Natural killer cell treated with Interleukin-12 subunit alpha and Interleukin-12 subunit beta and Interleukin-15 and Interleukin-18, amount 100 ng/mL, for 72 hours (primary cell): Measurements from ENCODE around the gene CLDN6. TPM values are rescaled to one million over a fixed set of nuclear protein-coding genes. Genes with fewer than 3 reads are reported as not detected.

ENCODE experiments used
- ATAC-seq, 2 donors: fragments of 150-1000 bp; cut with Tn5 transposase in 1 of 2; sonication (Bioruptor Pico), chemical (Tn5 transposase) in 1 of 2; 2 replicates each; pipeline ENCODE4 v1.10.0; 2021
- DNase-seq: peaks from one replicate; pipeline ENCODE4 v3.0.0; 2022; ENCODE audit warnings: low spot score
- H3K27ac Mint-ChIP-seq, 2 donors: 1 replicate in 1 of 2; 2 replicates in 1 of 2; pipeline ENCODE4 v1.8.0; 2022; ENCODE audit warnings: mixed read lengths in 2 of 2, mild to moderate bottlenecking in 1 of 2, moderate library complexity in 1 of 2
- H3K27me3 Mint-ChIP-seq, 2 donors: 1 replicate in 1 of 2; 2 replicates in 1 of 2; pipeline ENCODE4 v1.8.0; 2022; ENCODE audit warnings: mixed read lengths in 2 of 2
- H3K36me3 Mint-ChIP-seq: one replicate; pipeline ENCODE4 v1.8.0; 2022; ENCODE audit warnings: mixed read lengths
- H3K4me1 Mint-ChIP-seq, 2 donors: 1 replicate in 1 of 2; 2 replicates in 1 of 2; pipeline ENCODE4 v1.8.0; 2022; ENCODE audit warnings: low read depth in 2 of 2, mixed read lengths in 2 of 2, mild to moderate bottlenecking in 1 of 2
- H3K4me3 Mint-ChIP-seq: one replicate; pipeline ENCODE4 v1.8.0; 2022; ENCODE audit warnings: mixed read lengths
- H3K9me3 Mint-ChIP-seq: 2 replicates; pipeline ENCODE4 v1.8.0; 2022; ENCODE audit warnings: mixed read lengths
- total RNA-seq, 2 donors: library from RNA; stranded (reverse); gene quantifications; one replicate each; pipeline ENCODE4 v1.2.3, GENCODE V29; 2022

Gene CLDN6
- total RNA-seq, 2 donors from 2014 or later, result not detected

- peak overlapping the region; percentile 88 for H3K4me3 Mint-ChIP-seq
- peaks cover 32% of the 10 kb centered on the region in 2 donors for H3K4me1 Mint-ChIP-seq
- no peak for DNase-seq
- H3K27me3 Mint-ChIP-seq, result no peaks in the 10 kb centered on the region
- H3K36me3 Mint-ChIP-seq, result no peaks in the 10 kb centered on the region
- ATAC-seq, result peak; percentile 2 to 4
- peak overlapping the region; percentile 87 to 90 for H3K27ac Mint-ChIP-seq
- H3K9me3 Mint-ChIP-seq, result no peaks in the 10 kb centered on the region
Observed at GRCh38 chr16:3020604-3021448, 2.8 kb upstream of the CLDN6 start.

DNA sequence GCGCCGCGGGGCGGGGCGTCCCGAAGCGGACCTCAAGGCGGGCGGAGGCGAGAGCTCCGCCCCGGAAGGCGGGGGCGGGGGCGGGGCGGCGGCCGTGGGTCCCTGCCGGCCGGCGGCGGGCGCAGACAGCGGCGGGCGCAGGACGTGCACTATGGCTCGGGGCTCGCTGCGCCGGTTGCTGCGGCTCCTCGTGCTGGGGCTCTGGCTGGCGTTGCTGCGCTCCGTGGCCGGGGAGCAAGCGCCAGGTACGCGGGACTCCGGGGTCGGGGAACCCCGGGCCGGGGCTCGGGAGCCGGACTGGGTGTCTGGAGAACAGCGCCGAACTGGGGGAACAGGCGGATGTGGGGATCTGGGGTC is 2.2 kb upstream of the CLDN6 start, which contains the start of gene TNFRSF12A:
Gene TNFRSF12A, plus strand, starts transcription at position 122 of the 357 bp plus-strand sequence. Its CDS starts 30 bp downstream, at position 152.
- DNase-seq (peak; percentile 87), ATAC-seq (peak; percentile 64 to 74)
- Mint-ChIP-seq H3K27me3 (no peaks in the 10 kb centered on the region), H3K9me3 (no peaks in the 10 kb centered on the region), H3K27ac (peak within 1 kb of the TSS; percentile 87 to 90), H3K4me1 (peaks cover 32% of the 10 kb centered on the region in 2 donors), H3K4me3 (peak within 1 kb of the TSS; percentile 88), H3K36me3 (no peaks in the 10 kb centered on the region)

DNA sequence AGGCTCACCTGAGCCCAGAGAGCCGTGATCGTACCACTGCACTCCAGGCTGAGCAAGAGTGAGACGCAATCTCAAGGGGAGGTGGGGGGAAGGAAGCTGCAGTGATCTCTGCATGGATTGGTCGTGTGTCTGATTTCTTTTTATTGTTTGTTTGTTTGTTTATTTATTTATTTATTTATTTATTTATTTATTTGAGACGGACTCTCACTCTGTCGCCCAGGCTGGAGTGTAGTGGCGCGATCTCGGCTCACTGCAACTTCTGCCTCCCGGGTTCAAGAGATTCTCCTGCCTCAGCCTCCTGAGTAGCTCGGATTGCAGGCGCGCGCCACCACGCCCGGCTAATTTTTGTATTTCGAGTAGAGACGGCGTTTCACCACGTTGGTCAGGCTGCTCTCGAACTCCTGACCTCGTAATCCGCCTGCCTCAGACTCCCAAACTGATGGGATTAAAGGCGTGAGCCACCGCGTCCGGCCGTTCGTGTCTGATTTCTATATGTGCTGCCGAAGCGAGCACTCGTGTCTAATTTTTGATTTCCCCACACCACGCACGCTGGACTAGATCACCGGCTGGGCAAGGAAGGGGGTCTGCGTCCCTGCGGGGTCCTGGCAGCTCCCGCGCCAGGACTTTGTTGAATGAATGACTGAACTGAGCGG is 1.7 kb upstream of the CLDN6 start:
- no peaks in the 10 kb centered on the region for H3K27me3 Mint-ChIP-seq
- H3K9me3 Mint-ChIP-seq, result no peaks in the 10 kb centered on the region
- H3K4me1 Mint-ChIP-seq, result peaks cover 32% of the 10 kb centered on the region in 2 donors
- ATAC-seq (no peak), DNase-seq (no peak)
- H3K36me3 Mint-ChIP-seq, result no peaks in the 10 kb centered on the region
- H3K4me3 Mint-ChIP-seq, result peak overlapping the region; percentile 88
- peak overlapping the region; percentile 46 to 72 for H3K27ac Mint-ChIP-seq

DNA sequence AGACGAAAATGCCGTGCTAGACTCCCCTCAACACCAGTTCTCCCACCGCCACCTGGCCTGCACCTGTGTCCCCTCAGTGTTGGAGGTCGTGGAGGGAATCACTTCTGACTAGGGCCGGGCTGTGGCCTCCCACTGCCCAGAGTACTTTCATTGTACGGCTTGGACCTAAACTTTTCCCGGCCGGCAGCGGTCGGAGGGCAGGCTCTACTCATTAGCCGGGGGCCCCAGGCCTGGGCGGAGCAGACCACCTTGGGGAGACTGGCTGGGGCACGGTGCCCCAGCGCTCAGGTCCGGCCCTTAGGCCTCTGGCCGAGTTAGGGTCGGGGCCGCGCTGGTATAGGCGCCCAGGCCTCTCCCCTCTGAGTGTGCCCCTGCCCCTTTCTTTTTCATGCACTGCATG is 639 bp downstream of the CLDN6 start:
- ATAC-seq (no peak), DNase-seq (no peak)
- Mint-ChIP-seq H3K4me3 (no peak overlapping the region), H3K36me3 (no peaks in the 10 kb centered on the region), H3K4me1 (peaks cover 13 to 17% of the 10 kb centered on the region in 2 donors), H3K9me3 (no peaks in the 10 kb centered on the region), H3K27ac (no peak overlapping the region), H3K27me3 (peaks cover 0 to 4% of the 10 kb centered on the region in 2 donors)

- no peaks in the 10 kb centered on the region for H3K9me3 Mint-ChIP-seq
- H3K4me3 Mint-ChIP-seq, result no peak overlapping the region
- peaks cover 3 to 5% of the 10 kb centered on the region in 2 donors for H3K4me1 Mint-ChIP-seq
Observed at GRCh38 chr16:3015865-3016521, 2.0 kb downstream of the CLDN6 start.

DNA sequence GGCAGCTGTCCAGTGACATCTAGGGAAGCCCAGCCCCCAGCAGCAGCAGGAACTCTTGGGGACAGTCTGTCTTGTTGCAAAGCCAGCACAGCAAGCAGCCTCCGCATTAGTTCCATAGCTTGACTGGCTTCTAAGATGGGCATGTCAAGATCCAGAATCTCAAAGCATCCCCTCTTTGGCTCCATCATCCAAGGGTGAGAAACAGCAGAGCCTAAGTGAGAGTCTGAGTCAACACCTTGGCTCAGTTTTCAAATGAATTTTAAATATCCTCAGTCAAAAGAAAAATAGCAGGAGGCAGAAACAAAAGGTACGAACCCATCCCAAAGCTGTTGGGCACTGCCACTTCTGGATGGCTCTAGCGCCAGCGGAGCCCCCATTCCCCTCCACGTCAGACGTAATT is 3.0 kb downstream of the CLDN6 start:
- ATAC-seq (no peak), DNase-seq (no peak)
- Mint-ChIP-seq H3K27ac (no peak overlapping the region), H3K4me1 (peaks cover 2 to 3% of the 10 kb centered on the region in 2 donors), H3K36me3 (no peaks in the 10 kb centered on the region), H3K9me3 (no peaks in the 10 kb centered on the region), H3K27me3 (peaks cover 0 to 4% of the 10 kb centered on the region in 2 donors), H3K4me3 (no peak overlapping the region)

More at GRCh38 chr16:3015865-3016521, 2.0 kb downstream of the CLDN6 start:
- Mint-ChIP-seq H3K27me3 (peaks cover 0 to 4% of the 10 kb centered on the region in 2 donors), H3K36me3 (no peaks in the 10 kb centered on the region), H3K27ac (no peak overlapping the region)
- ATAC-seq (no peak), DNase-seq (no peak)

DNA sequence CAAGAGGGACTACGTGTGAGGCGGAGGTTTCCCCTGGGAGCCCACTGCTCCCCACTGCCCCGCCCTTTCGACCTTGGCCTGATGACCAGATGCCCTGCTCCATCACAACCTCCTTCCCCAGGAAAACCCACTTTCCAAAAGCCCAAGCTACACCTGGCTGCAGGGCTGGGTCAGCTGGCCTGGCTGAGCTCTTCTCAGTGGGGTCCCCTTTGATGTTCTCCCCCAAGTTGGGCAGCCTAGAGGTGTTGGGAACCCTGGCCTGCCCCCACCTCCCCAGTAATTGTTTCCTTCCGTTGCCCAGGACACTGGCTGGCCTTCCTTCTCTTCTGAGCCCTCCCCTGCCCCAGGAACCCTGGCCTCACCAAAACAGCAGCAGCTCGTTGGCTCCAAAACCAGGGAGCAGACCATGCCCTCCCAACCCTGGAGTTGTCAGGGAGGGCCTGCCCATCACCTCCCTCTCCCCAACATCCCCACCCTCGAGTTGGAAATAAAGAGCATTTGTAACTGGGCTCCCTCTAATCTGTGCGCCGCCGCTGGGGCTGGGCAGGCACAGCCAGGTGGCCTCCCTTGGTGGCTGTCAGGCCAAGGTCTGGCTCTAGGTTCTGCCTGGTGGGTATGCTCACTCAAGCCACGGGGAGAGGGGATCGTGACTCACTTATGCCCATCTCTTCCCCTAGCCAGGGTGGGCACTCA is 3.8 kb downstream of the CLDN6 start:
- no peaks in the 10 kb centered on the region for H3K9me3 Mint-ChIP-seq
- H3K27me3 Mint-ChIP-seq, result peaks cover 0 to 4% of the 10 kb centered on the region in 2 donors
- DNase-seq, result no peak
- H3K4me1 Mint-ChIP-seq, result no peaks in the 10 kb centered on the region
- no peaks in the 10 kb centered on the region for H3K36me3 Mint-ChIP-seq
- ATAC-seq, result no peak
- H3K27ac Mint-ChIP-seq, result no peak overlapping the region
- H3K4me3 Mint-ChIP-seq, result no peak overlapping the region

- peaks cover 0 to 4% of the 10 kb centered on the region in 2 donors for H3K27me3 Mint-ChIP-seq
- H3K4me3 Mint-ChIP-seq, result no peak overlapping the region
- peaks cover 1 to 3% of the 10 kb centered on the region in 2 donors for H3K4me1 Mint-ChIP-seq
- no peak for ATAC-seq
- H3K27ac Mint-ChIP-seq, result no peak overlapping the region
- DNase-seq, result no peak
- no peaks in the 10 kb centered on the region for H3K36me3 Mint-ChIP-seq
- H3K9me3 Mint-ChIP-seq, result no peaks in the 10 kb centered on the region
Observed at GRCh38 chr16:3013491-3013951, 4.5 kb downstream of the CLDN6 start.

DNA sequence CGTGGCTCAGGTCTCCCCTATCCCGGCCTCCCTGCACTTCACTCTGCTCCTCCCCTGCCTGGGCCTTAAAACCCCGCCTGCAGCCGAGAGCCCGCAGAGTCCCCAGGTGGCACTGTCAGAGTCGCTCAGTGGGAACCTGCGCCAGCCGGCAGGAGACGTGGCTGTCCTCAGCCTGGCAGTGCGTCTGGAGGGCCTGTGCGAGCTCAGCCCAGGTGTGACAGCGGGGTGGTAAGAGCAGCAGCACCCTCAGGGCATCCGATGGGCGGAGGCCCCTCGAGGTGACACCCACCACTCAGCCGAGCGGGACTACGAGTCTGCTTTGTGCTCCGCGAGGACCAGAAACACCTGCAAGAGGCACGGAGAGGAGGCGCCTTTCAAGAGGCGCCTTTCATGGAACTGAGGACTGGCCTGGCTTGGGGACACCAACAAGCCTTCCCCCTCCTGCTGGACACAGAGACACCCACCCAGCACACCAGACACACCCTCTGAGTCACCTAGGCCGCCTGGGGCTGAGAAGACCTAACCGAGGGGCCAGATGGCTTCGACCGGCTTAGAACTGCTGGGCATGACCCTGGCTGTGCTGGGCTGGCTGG is 5.1 kb downstream of the CLDN6 start, which contains the start of gene CLDN9:
Gene CLDN9, plus strand, starts transcription at position 96 of the 593 bp plus-strand sequence. Its CDS starts 440 bp downstream, at position 536.
- Mint-ChIP-seq H3K36me3 (no peaks in the 10 kb centered on the region), H3K4me1 (peaks cover 7% of the 10 kb centered on the region in 2 donors), H3K9me3 (no peaks in the 10 kb centered on the region), H3K27me3 (peaks cover 0 to 4% of the 10 kb centered on the region in 2 donors), H3K4me3 (no peak within 1 kb of the TSS), H3K27ac (no peak within 1 kb of the TSS)
- DNase-seq (no peak), ATAC-seq (no peak)

DNA sequence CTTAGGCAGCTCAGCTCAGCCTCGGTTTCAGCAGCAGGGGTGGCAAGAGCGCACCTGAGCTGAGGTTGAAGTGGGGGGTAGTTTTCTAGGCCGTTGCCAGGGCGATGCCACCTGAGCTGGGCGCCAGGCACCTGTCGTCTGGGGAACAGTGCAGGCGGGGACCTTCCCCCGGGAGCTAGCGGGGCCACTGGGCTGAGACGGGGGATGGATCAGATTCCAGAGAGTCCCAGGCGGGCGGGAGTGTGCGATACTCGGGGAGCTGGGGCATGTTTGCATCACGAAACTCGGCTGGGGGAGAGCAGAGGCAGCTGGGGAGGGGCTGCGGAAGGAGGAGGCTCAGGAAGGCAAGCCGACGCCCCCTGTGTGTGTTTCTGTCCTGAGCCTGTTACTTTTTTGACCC is 5.7 kb downstream of the CLDN6 start:
- H3K4me1 Mint-ChIP-seq, result peaks cover 8 to 10% of the 10 kb centered on the region in 2 donors
- no peak overlapping the region for H3K4me3 Mint-ChIP-seq
- H3K27me3 Mint-ChIP-seq, result peaks cover 0 to 4% of the 10 kb centered on the region in 2 donors
- no peaks in the 10 kb centered on the region for H3K36me3 Mint-ChIP-seq
- no peak for DNase-seq
- no peaks in the 10 kb centered on the region for H3K9me3 Mint-ChIP-seq
- no peak overlapping the region for H3K27ac Mint-ChIP-seq
- no peak for ATAC-seq

- Mint-ChIP-seq H3K27me3 (peaks cover 0 to 4% of the 10 kb centered on the region in 2 donors), H3K9me3 (no peaks in the 10 kb centered on the region)
- ATAC-seq, result no peak
Observed at GRCh38 chr16:3010510-3010909, 7.5 kb downstream of the CLDN6 start.

DNA sequence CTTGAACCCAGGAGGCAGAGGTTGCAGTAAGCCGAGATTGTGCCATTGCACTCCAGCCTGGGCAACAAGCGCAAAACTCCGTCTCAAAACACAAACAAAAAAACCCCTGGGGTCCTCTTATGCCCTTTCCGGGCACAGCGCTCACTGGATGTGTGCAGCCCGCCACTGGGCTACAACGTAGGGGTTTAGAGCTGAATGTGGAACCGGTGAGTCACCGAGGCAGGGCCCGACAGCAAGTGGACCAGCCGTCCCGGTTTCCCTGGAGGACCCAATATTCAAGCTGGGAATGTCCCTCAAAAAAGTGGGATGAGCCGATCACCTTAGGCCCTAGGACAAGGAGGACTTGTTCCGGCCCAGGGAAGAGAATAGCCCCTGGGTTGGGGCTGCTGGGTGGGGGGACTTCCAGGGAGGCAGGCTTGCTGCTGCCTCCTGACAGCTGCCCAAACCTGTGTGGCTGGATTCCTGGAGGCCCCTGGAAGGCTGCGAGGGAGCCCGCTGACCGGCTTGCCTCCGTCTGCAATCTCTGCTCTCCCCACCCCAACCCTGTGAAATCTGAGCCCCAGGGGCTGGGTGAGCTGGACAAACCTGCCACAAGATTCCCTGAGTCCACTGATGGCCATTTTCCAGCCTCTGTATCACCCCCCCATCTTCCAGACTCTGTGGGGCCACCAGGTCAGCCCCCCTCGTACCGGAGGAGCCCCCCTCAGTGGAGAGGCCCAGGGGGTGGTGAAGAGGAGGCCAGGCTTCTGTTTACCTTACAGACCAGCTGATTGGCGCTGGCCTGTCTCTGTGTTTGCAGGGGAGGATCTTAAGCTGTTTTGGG is 8.2 kb downstream of the CLDN6 start:
- peaks cover 10 to 19% of the 10 kb centered on the region in 2 donors for H3K4me1 Mint-ChIP-seq
- no peak overlapping the region for H3K27ac Mint-ChIP-seq
- ATAC-seq (no peak), DNase-seq (no peak)
- no peaks in the 10 kb centered on the region for H3K36me3 Mint-ChIP-seq
- H3K27me3 Mint-ChIP-seq, result peaks cover 0 to 4% of the 10 kb centered on the region in 2 donors
- no peaks in the 10 kb centered on the region for H3K9me3 Mint-ChIP-seq
- H3K4me3 Mint-ChIP-seq, result no peak overlapping the region

More at GRCh38 chr16:3010510-3010909, 7.5 kb downstream of the CLDN6 start:
- Mint-ChIP-seq H3K36me3 (no peaks in the 10 kb centered on the region), H3K27ac (no peak overlapping the region), H3K4me1 (peaks cover 8 to 16% of the 10 kb centered on the region in 2 donors), H3K4me3 (no peak overlapping the region)
- no peak for DNase-seq
